Amniotic stem cell (primary cell): ENCODE results near the gene VWA5B1.

ENCODE experiments used
- DNase-seq: peaks from one replicate; lab custom pipeline; 2025; lab: John Stamatoyannopoulos, UW

VWA5B1 gene

DNA sequence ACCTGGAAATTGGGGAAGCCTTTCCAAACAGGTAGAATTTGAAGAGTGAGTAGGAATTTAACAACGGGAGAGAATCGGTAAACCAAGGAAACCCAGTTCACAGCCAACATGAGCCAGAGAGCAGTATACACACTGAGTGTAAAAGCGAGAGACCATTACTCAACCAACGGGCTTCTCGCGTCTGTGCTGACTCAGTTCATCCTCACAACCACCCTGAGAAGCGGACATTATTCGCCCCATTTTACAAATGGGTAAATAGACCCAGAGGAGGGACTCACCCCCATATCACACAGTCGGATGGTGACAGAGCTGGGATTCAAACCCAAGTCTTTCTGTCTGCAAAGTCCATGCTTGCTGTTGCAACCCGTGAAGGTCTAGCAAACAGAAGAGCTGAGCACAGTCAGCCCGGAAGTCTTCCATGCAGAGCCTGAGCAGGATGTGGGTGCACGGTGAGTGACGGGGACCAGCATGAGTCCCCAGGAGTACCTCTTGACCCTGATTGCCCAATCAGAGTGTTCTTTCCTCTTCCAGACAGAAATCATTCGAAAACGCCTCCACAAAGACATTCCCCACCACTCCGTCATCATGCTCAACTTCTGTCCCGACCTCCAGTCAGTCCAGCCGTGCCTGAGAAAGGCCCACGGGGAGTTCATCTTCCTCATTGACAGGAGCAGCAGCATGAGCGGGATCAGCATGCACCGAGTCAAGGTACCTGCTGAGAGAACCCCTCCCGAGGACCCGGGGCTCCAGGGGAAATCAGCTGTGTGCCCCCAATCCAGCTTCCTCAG lies 32.3 kb downstream of the VWA5B1 start:
- DNase-seq: no peak

- no peak for DNase-seq
These were observed 32.9 kb downstream of the VWA5B1 start for GRCh38 chr1:20323613-20323920.

DNA sequence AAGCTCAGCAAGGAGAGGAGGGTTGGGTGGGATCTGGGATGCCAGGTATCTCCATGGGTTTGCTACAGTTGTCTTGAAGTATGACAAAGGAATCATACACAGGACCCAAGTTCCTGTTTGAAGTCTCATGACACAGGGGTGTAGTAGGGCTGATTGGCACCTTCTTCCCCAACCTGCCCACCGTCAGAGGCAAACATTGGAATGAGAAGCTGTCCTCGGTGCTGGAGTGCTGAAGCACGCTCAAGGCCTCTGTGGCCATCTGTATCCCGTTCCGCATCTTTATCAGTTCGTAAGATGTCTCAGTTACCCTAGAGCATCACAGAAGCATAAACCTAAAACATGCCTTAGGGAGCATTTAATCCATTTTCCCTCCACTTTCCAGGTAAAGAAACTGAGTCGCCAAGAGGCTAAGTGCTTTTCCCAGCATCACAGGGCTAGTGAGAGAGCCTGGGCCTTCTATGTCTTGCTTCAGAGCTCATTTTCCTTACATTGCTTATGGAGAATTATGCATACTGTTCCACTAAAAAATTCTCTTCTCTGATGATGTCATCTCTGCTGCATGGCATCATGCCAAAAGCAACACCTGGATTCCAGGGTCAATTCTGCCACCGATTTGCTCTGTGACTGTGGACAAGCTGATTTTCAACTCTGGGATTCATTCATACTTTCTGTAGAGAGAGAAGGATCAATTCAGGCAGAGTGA lies 34.2 kb downstream of the VWA5B1 start:
- no peak for DNase-seq

DNA sequence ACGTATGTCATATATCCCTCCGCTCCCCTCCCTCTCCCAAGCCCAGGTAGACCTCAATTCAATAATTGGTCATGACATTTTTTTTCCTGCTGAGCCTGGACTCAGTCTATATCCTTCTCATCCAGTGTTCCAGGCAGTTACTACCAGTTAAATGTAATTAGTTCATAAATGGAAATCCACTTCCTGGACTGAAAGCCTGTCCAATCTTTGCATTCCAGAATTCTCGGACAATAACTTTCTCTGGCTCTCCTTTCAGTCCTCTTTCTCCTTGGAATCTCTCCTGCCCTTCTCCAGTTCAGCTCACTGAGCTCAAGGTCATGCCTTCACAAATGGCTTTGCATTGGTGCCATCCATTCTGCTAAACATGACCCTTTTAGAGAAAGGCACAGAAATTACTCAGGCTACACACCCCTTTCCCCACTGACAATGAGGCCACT lies 34.8 kb downstream of the VWA5B1 start:
- no peak for DNase-seq

GRCh38 chr1:20325844-20326420 lies 35.3 kb downstream of the VWA5B1 start:
- DNase-seq: no peak

GRCh38 chr1:20327467-20327866 lies 36.8 kb downstream of the VWA5B1 start:
- DNase-seq: no peak

DNA sequence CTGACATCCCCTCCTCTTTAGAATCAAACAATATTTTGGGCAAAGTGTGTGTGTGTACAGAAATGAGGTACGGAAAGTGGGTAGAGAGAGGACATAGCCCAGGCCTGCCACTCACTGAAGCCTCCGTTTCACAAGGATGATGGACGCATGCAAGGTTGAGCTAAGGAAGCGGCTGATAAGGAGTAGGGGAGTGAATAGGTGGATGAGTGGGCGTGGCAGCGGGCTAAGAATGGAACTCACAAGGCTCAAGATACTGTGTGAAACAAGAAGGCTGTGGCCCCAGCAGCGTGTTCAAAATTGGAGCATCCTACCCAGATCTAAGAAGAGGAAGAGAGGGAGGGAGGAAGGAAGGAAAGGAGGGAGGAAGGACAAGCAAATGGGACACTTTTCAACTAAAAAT lies 37.5 kb downstream of the VWA5B1 start:
- DNase-seq: no peak

- no peak for DNase-seq
These were observed 39.3 kb downstream of the VWA5B1 start for GRCh38 chr1:20329793-20330542.

GRCh38 chr1:20334103-20334502 lies 43.4 kb downstream of the VWA5B1 start:
- DNase-seq: no peak

- DNase-seq: no peak
These were observed 45.5 kb downstream of the VWA5B1 start for GRCh38 chr1:20336105-20336605.

DNA sequence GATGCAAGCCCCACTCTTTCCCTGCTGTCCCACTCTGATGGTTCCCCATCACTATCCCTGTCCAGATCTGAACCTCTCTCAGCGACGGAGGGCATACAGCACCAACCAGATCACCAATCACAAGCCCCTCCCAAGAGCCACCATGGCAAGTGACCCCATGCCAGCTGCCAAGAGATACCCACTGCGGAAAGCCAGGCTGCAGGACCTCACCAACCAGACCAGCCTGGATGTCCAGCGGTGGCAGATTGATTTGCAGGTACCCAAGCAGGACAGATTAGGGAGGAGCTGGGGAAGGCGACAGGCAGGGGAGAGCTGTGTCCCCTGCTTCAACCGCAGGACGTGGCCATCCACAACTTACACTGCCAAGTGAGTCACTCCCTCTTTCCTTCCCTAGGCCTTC lies 46.9 kb downstream of the VWA5B1 start:
- DNase-seq: no peak

- no peak for DNase-seq
These were observed 49.3 kb downstream of the VWA5B1 start for GRCh38 chr1:20339811-20340457.

- no peak for DNase-seq
These were observed 51.8 kb downstream of the VWA5B1 start for GRCh38 chr1:20342294-20343148.

DNA sequence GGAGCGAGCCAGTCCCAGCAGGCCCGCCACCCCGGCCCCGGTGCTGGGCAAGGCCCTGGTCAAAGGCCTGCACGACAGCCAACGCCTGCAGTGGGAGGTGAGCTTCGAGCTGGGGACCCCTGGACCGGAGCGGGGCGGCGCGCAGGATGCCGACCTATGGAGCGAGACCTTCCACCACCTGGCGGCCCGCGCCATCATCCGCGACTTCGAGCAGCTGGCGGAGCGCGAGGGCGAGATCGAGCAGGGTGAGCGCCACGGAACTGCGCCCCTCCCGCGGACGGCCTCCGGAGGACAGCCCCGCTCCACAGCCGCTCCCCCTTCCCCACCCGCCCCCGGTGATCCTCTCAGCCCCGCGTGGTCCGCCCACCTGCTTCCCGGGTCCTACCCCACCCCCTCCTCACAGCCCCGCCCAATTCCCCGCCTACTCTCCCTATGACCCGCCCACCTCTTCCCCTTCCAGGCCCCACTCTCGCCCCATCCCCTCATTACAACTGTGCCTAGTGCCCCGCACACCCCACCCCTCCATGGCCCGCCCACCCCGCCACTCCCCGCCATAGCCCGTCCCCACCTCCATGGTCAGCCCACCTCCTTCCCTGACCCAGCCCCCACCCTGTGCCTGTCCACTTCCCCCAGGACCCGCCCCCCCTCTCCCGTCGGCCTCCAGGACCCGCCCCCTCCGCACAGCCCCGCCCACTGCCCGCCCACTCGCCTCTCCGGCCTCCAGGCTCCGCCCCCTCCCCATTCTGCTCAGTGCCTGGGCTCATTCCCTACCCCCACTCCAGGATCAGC lies 52.7 kb downstream of the VWA5B1 start:
- DNase-seq: no peak

DNA sequence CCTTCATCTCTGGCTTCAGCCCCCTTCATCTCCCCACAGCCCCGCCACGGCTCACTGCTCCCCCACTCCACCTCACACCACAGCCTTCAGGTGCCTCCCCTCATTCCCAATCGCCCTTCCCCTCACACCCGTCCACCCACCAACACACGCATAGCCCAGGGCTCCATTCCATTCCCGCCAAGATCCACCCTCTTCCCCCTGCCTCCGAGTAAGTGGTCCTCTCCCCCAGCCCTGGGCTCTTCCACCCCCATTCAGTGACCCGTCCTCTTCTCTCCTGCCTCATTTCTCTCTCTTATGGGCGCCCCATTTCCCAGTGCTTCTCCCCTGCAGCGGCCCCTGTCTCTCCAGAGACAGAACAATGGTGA lies 53.2 kb downstream of the VWA5B1 start:
- DNase-seq: no peak

GRCh38 chr1:20344738-20345137 lies 54.1 kb downstream of the VWA5B1 start:
- DNase-seq: no peak

DNA sequence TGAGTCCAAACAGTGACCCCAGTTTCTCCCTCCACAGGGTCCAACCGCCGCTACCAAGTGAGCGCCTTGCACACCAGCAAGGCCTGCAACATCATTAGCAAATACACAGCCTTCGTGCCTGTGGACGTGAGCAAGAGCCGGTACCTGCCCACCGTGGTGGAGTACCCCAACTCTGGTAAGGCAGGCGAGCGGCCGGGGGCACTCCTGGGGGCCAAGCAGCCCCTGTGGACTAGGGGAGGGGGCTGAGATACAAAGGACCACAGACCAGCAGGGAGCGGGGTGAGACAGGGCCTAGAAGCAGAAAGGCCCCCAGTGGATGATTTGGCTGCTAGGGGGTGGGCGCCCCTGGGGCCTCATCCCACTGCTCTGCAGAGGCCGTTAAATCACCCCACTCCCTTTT lies 54.7 kb downstream of the VWA5B1 start:
- no peak for DNase-seq

DNA sequence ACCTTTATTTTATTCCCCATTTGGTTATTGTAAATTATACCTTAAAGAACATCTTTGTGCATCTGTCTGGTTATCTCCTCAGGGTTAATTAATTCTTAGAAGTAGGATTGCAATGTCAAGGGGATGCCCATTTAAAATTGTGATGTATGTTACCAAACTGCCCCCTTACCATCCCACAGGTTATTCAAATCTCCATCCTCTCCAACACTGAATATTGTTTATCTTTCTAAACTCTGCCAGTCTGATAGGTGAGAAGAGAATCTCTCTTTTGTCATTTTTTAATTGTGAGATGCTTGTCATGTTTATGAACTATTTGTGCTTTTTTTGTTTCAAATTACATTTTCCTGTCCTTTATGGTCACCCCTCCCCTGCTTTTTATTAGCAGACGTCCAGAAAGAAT lies 55.8 kb downstream of the VWA5B1 start:
- no peak for DNase-seq

DNA sequence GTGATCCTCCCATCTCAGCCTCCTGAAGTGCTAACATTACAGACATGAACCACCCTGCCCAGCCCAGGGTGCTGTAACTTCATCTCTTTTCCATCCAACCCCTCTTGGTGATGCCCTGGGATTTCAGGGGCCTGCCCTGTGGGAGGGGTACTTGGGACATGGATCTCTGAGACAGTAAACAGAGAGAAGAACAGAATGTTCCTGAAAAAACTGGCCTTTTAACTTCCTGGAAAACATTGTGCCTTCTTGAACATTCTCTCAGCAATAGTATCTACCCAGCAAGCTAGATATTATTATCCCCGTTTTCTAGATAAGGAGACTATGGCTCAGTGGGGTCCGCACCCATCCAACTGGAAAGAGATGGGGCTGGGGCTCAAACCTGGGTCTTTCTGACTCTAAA lies 57.0 kb downstream of the VWA5B1 start:
- DNase-seq: no peak

- DNase-seq: no peak
These were observed 57.7 kb downstream of the VWA5B1 start for GRCh38 chr1:20348326-20348915.
